Panc1 (cell line): ENCODE data around the gene RNF212. TPM values are rescaled to one million over a fixed set of nuclear protein-coding genes. Genes with fewer than 3 reads are reported as not detected.

Source experiments
- ATAC-seq: fragments of 200-7000 bp; cut with Tn5 transposase; 2 replicates; pipeline ENCODE4 v1.9.1; 2020; ENCODE audit warnings: mild to moderate bottlenecking, moderate library complexity
- BruUV-seq: library from RNA; stranded (reverse); fragments of 400-500 nt; replicated peaks from 2 replicates; lab custom pipeline; 2021; lab: Mats Ljungman, UMichigan
- CTCF ChIA-PET: fragments of 300-600 bp; sonication (Branson Sonifier 250); formaldehyde crosslinking; loops from one replicate; lab custom pipeline; 2022; ENCODE audit warnings: antibody characterized with exemption; lab: Charles Lee
- POLR2A ChIA-PET: fragments of 300-600 bp; sonication (Branson Sonifier 250); formaldehyde crosslinking; loops from one replicate; lab custom pipeline; 2022; ENCODE audit warnings: antibody characterized with exemption; lab: Charles Lee
- DNase-seq: peaks from one replicate; pipeline ENCODE4 v3.0.0-alpha.2; 2010; ENCODE audit warnings: low read depth, low spot score
- H3K27ac ChIP-seq: 2 replicates; pipeline ENCODE4 v1.5.1; 2011; ENCODE audit warnings: mild to moderate bottlenecking, low read length, inconsistent platforms
- H3K27me3 ChIP-seq: fragments of 200-500 bp; sonication (Bioruptor generic); 2 replicates; pipeline ENCODE4 v1.6.0; 2014; ENCODE audit warnings: low read length, inconsistent platforms; ENCODE audit not compliant: control insufficient read depth, insufficient read depth
- H3K36me3 ChIP-seq: fragments of 200-500 bp; sonication (Bioruptor generic); 2 replicates; pipeline ENCODE4 v1.5.1; 2014; ENCODE audit warnings: inconsistent platforms, mild to moderate bottlenecking, low read length, moderate library complexity; ENCODE audit not compliant: control insufficient read depth, insufficient read depth
- H3K4me1 ChIP-seq: 2 replicates; pipeline ENCODE4 v1.5.1; 2011; ENCODE audit warnings: inconsistent platforms, mild to moderate bottlenecking, low read length, moderate library complexity; ENCODE audit not compliant: control insufficient read depth, insufficient read depth
- H3K4me3 ChIP-seq, 2 experiments: 2 replicates each; pipeline ENCODE4 v1.5.1; 2011 to 2012; ENCODE audit warnings: low read depth in 2 of 2, low read length in 2 of 2, mild to moderate bottlenecking in 2 of 2, inconsistent platforms in 1 of 2, moderate library complexity in 1 of 2
- H3K9me3 ChIP-seq: fragments of 200-500 bp; sonication (Bioruptor generic); 2 replicates; pipeline ENCODE4 v1.5.1; 2014; ENCODE audit warnings: low read depth, mild to moderate bottlenecking, inconsistent platforms, low read length, moderate library complexity; ENCODE audit not compliant: control insufficient read depth, insufficient read depth
- POLR2AphosphoS5 ChIP-seq: IDR thresholded peaks from 2 replicates; pipeline ENCODE4 v1.6.1; 2012; ENCODE audit warnings: mild to moderate bottlenecking, low read depth, low read length, moderate library complexity
- SIN3A ChIP-seq: IDR thresholded peaks from 2 replicates; pipeline ENCODE4 v1.6.1; 2012; ENCODE audit warnings: low read depth, mild to moderate bottlenecking, low read length, moderate library complexity, borderline replicate concordance; ENCODE audit not compliant: insufficient read depth
- TCF7L2 ChIP-seq: IDR thresholded peaks from 2 replicates; pipeline ENCODE4 v1.6.1; 2011; ENCODE audit warnings: mild to moderate bottlenecking, low read depth, low read length, inconsistent platforms
- in situ Hi-C: cut with HindIII; loops from 2 replicates; pipeline ENCODE4 v1.10.0; 2016; ENCODE audit warnings: low sequenced_read_pairs, low pct_unique_long_range_greater_than_20kb
- intact Hi-C: fragments of 100-400 bp; cut with micrococcal nuclease; formaldehyde crosslinking; loops from one replicate; pipeline ENCODE4 v1.10.0; 2022; ENCODE audit not compliant: unreplicated experiment
- total RNA-seq: library from RNA; stranded (reverse); gene quantifications from one replicate; pipeline ENCODE4 v1.2.1, GENCODE V29; 2021; ENCODE audit not compliant: unreplicated experiment
- TF ChIP-seq, protein P1 (sequence below), 2 experiments: IDR thresholded peaks; 2 replicates each; pipeline ENCODE4 v1.6.1; 2011 to 2012; ENCODE audit warnings: low read depth in 2 of 2, control low read depth in 1 of 2, low read length in 1 of 2, mild to moderate bottlenecking in 1 of 2, moderate library complexity in 1 of 2; ENCODE audit not compliant: insufficient read depth in 1 of 2
- TF ChIP-seq, protein P2 (sequence below): fragments of 450-650 bp; IDR thresholded peaks from 2 replicates; pipeline ENCODE4 v1.5.1; 2017; ENCODE audit warnings: mild to moderate bottlenecking

RNF212 gene
- total RNA-seq, 1 experiment from 2014 or later = not detected

DNA sequence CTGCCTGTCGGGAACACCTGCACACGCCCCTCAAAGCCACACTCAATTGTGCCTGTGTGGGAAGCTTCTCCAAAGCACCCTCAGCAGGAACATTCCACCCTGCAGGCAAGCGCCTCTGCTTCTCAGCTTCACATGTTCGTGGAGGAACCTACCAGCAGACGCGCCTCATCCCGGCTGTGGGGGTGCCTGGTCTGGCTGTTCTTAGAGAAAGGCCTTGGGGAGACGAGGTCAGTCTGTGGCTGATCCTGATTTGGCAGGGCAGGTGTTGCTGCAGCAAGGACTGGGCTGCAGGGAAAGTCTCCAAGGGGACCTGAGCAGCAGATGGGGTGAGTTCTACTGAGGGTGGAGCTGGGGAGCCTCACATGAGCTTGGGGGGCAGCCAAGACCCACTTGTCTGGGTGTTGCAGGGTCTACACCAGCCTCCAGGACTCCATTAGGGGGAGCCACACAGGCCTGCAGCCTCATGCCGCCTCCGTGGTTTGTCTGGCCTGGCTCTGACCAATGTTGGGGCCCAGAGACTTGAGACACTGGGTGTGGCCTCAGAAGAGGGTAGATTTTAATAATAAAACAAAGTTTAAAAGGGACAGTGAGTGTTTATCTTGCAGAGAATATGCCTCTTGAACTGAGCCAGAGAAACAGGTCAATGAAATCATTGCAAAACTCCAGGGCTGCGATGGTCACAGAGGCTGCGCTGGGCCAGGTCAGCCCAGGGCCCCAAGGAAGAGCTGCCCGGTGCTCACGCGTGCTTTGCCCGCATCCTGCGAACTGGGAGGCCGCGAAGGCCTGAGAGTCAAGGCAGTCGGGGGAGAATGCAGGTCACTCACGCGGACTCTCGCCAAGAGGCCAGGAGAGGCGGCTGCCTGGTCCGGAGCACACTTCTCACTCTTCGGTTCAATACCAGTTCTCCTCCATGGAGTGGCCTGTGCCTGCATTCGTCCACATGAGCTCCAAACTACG lies 21.1 kb downstream of the RNF212 start:
- Histone ChIP-seq H3K4me1 (no peaks in the 10 kb centered on the region), H3K36me3 (no peaks in the 10 kb centered on the region), H3K9me3 (no peaks in the 10 kb centered on the region), H3K27ac (no peak overlapping the region), H3K27me3 (no peaks in the 10 kb centered on the region), H3K4me3 (no peak overlapping the region)
- BruUV-seq = no TSS peak
- intact Hi-C loops (no loop called here), in situ Hi-C loops (no loop called here)
- CTCF ChIA-PET = no interaction called here
- TF ChIP-seq POLR2AphosphoS5 (no peak), SIN3A (no peak)
- TF ChIP-seq, protein P1, sequence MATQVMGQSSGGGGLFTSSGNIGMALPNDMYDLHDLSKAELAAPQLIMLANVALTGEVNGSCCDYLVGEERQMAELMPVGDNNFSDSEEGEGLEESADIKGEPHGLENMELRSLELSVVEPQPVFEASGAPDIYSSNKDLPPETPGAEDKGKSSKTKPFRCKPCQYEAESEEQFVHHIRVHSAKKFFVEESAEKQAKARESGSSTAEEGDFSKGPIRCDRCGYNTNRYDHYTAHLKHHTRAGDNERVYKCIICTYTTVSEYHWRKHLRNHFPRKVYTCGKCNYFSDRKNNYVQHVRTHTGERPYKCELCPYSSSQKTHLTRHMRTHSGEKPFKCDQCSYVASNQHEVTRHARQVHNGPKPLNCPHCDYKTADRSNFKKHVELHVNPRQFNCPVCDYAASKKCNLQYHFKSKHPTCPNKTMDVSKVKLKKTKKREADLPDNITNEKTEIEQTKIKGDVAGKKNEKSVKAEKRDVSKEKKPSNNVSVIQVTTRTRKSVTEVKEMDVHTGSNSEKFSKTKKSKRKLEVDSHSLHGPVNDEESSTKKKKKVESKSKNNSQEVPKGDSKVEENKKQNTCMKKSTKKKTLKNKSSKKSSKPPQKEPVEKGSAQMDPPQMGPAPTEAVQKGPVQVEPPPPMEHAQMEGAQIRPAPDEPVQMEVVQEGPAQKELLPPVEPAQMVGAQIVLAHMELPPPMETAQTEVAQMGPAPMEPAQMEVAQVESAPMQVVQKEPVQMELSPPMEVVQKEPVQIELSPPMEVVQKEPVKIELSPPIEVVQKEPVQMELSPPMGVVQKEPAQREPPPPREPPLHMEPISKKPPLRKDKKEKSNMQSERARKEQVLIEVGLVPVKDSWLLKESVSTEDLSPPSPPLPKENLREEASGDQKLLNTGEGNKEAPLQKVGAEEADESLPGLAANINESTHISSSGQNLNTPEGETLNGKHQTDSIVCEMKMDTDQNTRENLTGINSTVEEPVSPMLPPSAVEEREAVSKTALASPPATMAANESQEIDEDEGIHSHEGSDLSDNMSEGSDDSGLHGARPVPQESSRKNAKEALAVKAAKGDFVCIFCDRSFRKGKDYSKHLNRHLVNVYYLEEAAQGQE (IDR thresholded peaks at IDR 0.05; ENCODE audit: insufficient read depth in 1 of 2, low read depth in 2 of 2, low read length in 1 of 2) = no peak
- DNase-seq (no peak), ATAC-seq (no peak)
- POLR2A ChIA-PET = no interaction called here

DNA sequence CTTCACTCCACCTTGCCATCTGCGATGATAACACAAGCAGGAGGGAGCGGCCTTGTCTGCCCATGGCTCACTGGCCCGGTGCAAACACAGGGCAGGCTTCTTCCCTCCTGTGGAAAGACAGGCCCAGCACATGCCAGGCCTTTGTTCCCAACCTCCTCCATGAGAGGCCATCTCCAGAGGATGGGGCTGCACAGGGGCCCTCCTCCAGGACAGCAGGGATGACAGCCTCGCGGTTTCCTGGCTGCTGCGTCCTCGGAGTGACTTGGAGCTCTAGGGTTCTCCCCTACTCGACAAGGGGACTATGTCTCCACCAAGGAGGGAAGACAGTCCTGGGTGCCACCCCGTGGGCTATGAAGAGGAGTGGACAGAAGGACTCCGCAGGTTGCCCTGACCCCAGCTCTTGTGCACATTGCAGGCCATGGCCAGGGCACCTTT lies 21.8 kb downstream of the RNF212 start:
- no peak overlapping the region for H3K4me3 ChIP-seq
- ChIA-PET POLR2A (no interaction called here), CTCF (no interaction called here)
- ATAC-seq (no peak), DNase-seq (no peak)
- no peaks in the 10 kb centered on the region for H3K36me3 ChIP-seq
- no peaks in the 10 kb centered on the region for H3K4me1 ChIP-seq
- BruUV-seq = no TSS peak
- H3K9me3 ChIP-seq = no peaks in the 10 kb centered on the region
- intact Hi-C loops (no loop called here), in situ Hi-C loops (no loop called here)
- H3K27ac ChIP-seq = no peak overlapping the region
- TF ChIP-seq SIN3A = no peak
- TF ChIP-seq POLR2AphosphoS5 = no peak
- TF ChIP-seq TCF7L2 = no peak
- TF ChIP-seq, protein P2, sequence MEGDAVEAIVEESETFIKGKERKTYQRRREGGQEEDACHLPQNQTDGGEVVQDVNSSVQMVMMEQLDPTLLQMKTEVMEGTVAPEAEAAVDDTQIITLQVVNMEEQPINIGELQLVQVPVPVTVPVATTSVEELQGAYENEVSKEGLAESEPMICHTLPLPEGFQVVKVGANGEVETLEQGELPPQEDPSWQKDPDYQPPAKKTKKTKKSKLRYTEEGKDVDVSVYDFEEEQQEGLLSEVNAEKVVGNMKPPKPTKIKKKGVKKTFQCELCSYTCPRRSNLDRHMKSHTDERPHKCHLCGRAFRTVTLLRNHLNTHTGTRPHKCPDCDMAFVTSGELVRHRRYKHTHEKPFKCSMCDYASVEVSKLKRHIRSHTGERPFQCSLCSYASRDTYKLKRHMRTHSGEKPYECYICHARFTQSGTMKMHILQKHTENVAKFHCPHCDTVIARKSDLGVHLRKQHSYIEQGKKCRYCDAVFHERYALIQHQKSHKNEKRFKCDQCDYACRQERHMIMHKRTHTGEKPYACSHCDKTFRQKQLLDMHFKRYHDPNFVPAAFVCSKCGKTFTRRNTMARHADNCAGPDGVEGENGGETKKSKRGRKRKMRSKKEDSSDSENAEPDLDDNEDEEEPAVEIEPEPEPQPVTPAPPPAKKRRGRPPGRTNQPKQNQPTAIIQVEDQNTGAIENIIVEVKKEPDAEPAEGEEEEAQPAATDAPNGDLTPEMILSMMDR = no peak
- TF ChIP-seq, protein P1 (IDR thresholded peaks at IDR 0.05; ENCODE audit: insufficient read depth in 1 of 2, low read depth in 2 of 2, low read length in 1 of 2) = no peak
- H3K27me3 ChIP-seq = no peaks in the 10 kb centered on the region
